K562 treated with DMSO at 1 percent for 24 hours (cell line): ENCODE measurements around the gene PLA2G6. TPM values are rescaled to one million over a fixed set of nuclear protein-coding genes. Genes with fewer than 3 reads are reported as not detected.

Experiments used
- total RNA-seq: library from RNA; unstranded; fragments of 300-600 nt; gene quantifications from 2 replicates; pipeline ENCODE4 v1.2.3, GENCODE V29; 2022; ENCODE audit warnings: low read depth; ENCODE audit not compliant: insufficient read depth

Gene PLA2G6
- total RNA-seq: 5.8 TPM in 2 replicates

GRCh38 chr22:38181453-38182200 is at the start of gene PLA2G6:
TSS of gene PLA2G6 (minus strand) at chr22:38181830. CDS start at chr22:38169426, 12,404 bp downstream.

DNA sequence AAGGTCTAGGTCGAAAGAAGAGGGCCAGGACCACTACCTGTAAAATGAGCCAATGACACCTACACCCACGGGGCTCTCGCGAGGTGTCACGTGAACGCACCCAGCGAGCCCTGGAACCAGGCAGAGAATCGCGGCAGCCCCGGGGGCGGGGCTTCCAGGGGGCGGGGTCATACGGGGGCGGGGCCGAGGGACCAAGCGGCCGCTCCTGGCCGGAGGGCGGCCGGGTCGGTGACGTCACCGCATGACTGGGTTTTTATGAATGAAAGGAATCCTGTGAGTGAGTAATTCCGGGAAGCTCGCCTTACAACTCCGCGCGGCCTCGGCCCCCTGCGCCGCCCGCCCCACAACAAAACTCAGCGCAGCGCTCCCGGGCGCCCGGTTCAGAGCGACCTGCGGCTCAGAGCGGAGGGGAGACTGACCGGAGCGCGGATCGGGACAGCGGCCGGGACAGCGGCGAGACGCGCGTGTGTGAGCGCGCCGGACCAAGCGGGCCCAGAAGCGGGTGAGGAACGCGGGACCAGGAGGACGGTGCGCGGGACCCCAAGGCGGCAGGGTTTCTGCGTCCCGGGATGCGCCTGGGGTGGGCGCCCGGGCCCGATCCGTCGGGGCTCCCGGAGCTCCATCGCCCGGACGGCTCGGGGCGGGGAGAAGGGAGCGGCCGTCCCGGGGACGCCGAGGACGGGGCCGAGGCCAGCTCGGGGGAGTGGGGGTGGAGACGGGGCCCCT is 20.2 kb upstream of the PLA2G6 start, which contains the start of gene MAFF:
Gene MAFF, plus strand, starts transcription at position 284 of the 726 bp plus-strand sequence. CDS start 11,860 bp downstream, outside the sequence.

DNA sequence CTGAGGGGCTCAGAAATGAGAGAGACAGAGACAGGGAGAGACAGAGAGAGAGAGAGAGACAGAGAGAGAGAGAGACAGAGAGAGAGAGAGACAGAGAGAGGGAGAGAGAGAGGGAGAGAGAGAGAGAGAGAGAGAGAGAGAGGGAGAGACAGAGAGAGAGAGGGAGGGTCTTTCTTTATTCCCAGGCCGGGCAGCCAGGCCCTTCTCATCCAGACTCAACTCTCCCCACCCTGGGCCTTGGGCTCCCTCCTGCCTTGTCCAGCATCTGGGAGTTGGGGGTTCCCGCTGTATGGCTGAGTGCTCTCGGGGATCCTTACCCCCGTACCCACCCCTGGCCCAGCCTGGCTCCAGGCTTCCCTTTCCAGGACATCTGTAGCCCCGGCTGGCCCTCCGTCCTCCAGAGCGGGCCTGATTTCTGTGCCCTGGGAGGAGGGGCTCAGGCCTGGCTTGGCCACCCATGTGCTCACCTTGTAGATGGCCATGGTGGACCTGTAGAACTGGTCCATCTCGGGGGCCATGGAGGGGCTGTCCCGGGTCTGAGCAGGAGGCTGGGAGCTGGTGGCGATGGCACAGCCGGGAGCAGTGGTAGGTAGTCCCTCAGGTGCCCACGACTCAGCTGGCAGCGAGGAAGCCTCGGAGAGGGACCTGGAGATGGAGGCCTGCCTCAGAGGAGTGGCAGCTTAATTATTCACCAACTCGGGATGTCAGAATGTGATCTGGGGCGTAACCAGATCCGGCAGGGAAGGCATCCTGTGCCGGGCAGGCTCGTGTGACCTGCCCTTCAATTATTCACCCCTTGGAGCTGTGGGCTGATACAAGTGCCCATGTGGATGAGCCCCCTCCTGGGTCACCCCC is 71.4 kb downstream of the PLA2G6 start, which contains the start of gene BAIAP2L2:
Gene BAIAP2L2, minus strand, starts transcription at position 677 of the 855 bp plus-strand sequence. Its CDS starts 159 bp downstream, at position 518.

DNA sequence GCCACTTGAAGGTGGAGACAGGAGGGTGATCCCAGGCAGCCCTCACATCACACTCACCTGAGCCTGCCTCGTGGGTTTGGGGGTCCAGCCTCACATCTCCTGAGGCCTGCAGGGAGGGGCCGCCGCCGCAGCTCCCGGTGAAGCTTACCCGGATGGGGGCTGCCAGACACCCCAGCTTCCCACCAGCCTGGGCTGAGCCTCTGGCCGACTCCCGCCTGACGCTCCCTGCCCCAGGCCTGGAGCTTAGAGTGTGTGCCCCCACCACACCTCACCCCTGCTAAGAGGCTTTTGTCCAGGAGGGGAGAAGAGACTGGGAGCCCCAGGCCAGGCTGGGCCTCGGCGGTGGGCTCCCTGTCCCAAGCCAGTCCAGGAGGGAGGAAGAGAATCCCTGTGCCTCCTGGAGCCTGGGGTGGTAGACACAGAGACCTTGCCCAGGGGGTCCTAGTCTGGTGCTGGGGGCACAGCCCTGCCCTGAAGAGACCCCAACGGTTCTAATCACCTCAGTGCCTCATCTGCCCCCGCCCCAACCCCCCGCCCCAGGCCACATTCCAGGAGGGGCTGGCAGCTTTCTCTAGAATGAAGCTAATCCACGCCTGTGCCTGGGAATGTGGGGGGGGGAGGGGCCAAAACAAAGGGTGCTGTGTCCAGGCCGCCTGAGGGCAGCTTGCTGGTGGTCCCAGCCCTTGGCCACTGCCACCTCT is 97.5 kb downstream of the PLA2G6 start, which contains the start of gene SLC16A8:
Gene SLC16A8, minus strand, starts transcription at position 254 of the 701 bp plus-strand sequence. CDS start 1,311 bp downstream, outside the sequence.

Other genes with a start within 250 kb of the PLA2G6 start
- 0.58 and 1.1 TPM in 2 replicates for gene C22orf23, start 228.2 kb downstream of the PLA2G6 start, total RNA-seq
- gene POLR2F, start 228.1 kb downstream of the PLA2G6 start, total RNA-seq: 102 and 114 TPM in 2 replicates
- gene SOX10, start 197.3 kb downstream of the PLA2G6 start, total RNA-seq: not detected in 2 replicates
- gene PICK1, start 124.4 kb downstream of the PLA2G6 start, total RNA-seq: 17.9 and 18.7 TPM in 2 replicates
- 0.14 TPM in 1 of 2 replicates, not detected in the other for gene SLC16A8, start 97.6 kb downstream of the PLA2G6 start, total RNA-seq
- gene BAIAP2L2, start 71.1 kb downstream of the PLA2G6 start, total RNA-seq: 0.73 TPM in 1 of 2 replicates, not detected in the other
- gene MAFF, start 20.2 kb upstream of the PLA2G6 start, total RNA-seq: 11.7 and 12.2 TPM in 2 replicates
- gene TMEM184B, start 91.2 kb upstream of the PLA2G6 start, total RNA-seq: 32.8 and 33.1 TPM in 2 replicates
- 66.0 and 69.7 TPM in 2 replicates for gene CSNK1E, start 135.6 kb upstream of the PLA2G6 start, total RNA-seq